Karpas-422 (cell line): ENCODE results near the gene INCA1. TPM values are rescaled to one million over a fixed set of nuclear protein-coding genes. Genes with fewer than 3 reads are reported as not detected.

Source experiments
- DNase-seq: peaks from one replicate; pipeline ENCODE4 v3.0.0-alpha.2; 2015
- H2AFZ ChIP-seq: fragments of 200-600 bp; sonication (generic); 2 replicates; pipeline ENCODE4 v1.6.1; 2014; ENCODE audit warnings: antibody characterized with exemption, low read length, mixed read lengths
- H3K27ac ChIP-seq: fragments of 200-600 bp; sonication (generic); 2 replicates; pipeline ENCODE4 v1.5.1; 2014; ENCODE audit warnings: mild to moderate bottlenecking, low read length, moderate library complexity
- H3K27me3 ChIP-seq: fragments of 200-600 bp; sonication (generic); 2 replicates; pipeline ENCODE4 v1.6.1; 2014; ENCODE audit warnings: low read length, mixed read lengths
- H3K36me3 ChIP-seq: fragments of 200-600 bp; sonication (generic); 2 replicates; pipeline ENCODE4 v1.6.1; 2014; ENCODE audit warnings: low read length, mixed read lengths; ENCODE audit not compliant: insufficient read depth
- H3K4me1 ChIP-seq: fragments of 200-600 bp; sonication (generic); 2 replicates; pipeline ENCODE4 v1.6.1; 2014; ENCODE audit warnings: mild to moderate bottlenecking, low read length, mixed read lengths
- H3K4me2 ChIP-seq: fragments of 200-600 bp; sonication (generic); 2 replicates; pipeline ENCODE4 v1.6.1; 2014; ENCODE audit warnings: low read length, low read depth, mild to moderate bottlenecking; ENCODE audit not compliant: poor library complexity, severe bottlenecking
- H3K4me3 ChIP-seq: fragments of 200-600 bp; sonication (generic); 2 replicates; pipeline ENCODE4 v1.5.1; 2014; ENCODE audit warnings: mild to moderate bottlenecking, antibody characterized with exemption, low read length, mixed read lengths
- H3K79me2 ChIP-seq: fragments of 200-600 bp; sonication (generic); 2 replicates; pipeline ENCODE4 v1.6.1; 2014; ENCODE audit warnings: mild to moderate bottlenecking, low read length, mixed read lengths
- H3K9ac ChIP-seq: fragments of 200-600 bp; sonication (generic); 2 replicates; pipeline ENCODE4 v1.6.0; 2014; ENCODE audit warnings: low read length
- H3K9me2 ChIP-seq: fragments of 200-600 bp; sonication (generic), shearing (Covaris generic); replicated peaks from 2 replicates; pipeline ENCODE4 v1.6.0; 2014; ENCODE audit warnings: mild to moderate bottlenecking, low read length, moderate library complexity; ENCODE audit not compliant: insufficient read depth
- H3K9me3 ChIP-seq: fragments of 300-700, 200-600 bp; sonication (generic); 2 replicates; pipeline ENCODE4 v1.6.1; 2014; ENCODE audit warnings: low read length, mixed read lengths
- H4K20me1 ChIP-seq: fragments of 200-600 bp; sonication (generic); 2 replicates; pipeline ENCODE4 v1.6.1; 2014; ENCODE audit warnings: mild to moderate bottlenecking, antibody characterized with exemption, low read length, low read depth; ENCODE audit not compliant: insufficient read depth
- total RNA-seq: library from RNA; depleted of rRNA; stranded (reverse); fragments of >200 nt; shearing (Covaris generic); gene quantifications from 2 replicates; pipeline ENCODE4 v1.2.3, GENCODE V29; 2014; ENCODE audit warnings: low replicate concordance

INCA1 gene
- total RNA-seq, 1 experiment from 2014 or later: not detected

- Histone ChIP-seq H3K79me2 (peaks cover 38% of the 10 kb centered on the region), H3K36me3 (peaks cover 21% of the 10 kb centered on the region), H3K27ac (peak overlapping the region; percentile 98), H3K9ac (peak overlapping the region; percentile 94), H3K4me2 (peak overlapping the region; percentile 98), H3K4me3 (peak overlapping the region; percentile 99), H3K9me2 (no peaks in the 10 kb centered on the region), H3K4me1 (peaks cover 45% of the 10 kb centered on the region), H3K9me3 (no peaks in the 10 kb centered on the region), H3K27me3 (no peaks in the 10 kb centered on the region), H4K20me1 (peaks cover 28% of the 10 kb centered on the region), H2AFZ (no peak overlapping the region)
- DNase-seq: peak; percentile 81
Measured at GRCh38 chr17:4950075-4950745, 47.1 kb downstream of the INCA1 start.

GRCh38 chr17:4949321-4950074, 47.8 kb downstream of the INCA1 start:
- DNase-seq: peak; percentile 91
- no peaks in the 10 kb centered on the region for H3K9me3 ChIP-seq
- H3K27ac ChIP-seq: peak overlapping the region; percentile 98
- H3K4me1 ChIP-seq: peaks cover 52% of the 10 kb centered on the region
- no peaks in the 10 kb centered on the region for H3K9me2 ChIP-seq
- no peaks in the 10 kb centered on the region for H3K27me3 ChIP-seq
- H3K9ac ChIP-seq: peak overlapping the region; percentile 94
- peak overlapping the region; percentile 99 for H3K4me3 ChIP-seq
- H3K4me2 ChIP-seq: peak overlapping the region; percentile 98
- H3K79me2 ChIP-seq: peaks cover 38% of the 10 kb centered on the region
- H3K36me3 ChIP-seq: peaks cover 21% of the 10 kb centered on the region
- H2AFZ ChIP-seq: 0 out of 2 replicates have a peak overlapping the region, but pooled peaks have one; percentile 57
- peaks cover 33% of the 10 kb centered on the region for H4K20me1 ChIP-seq

GRCh38 chr17:4948931-4949320, 48.4 kb downstream of the INCA1 start:
- Histone ChIP-seq H3K9me2 (no peaks in the 10 kb centered on the region), H2AFZ (no peak overlapping the region), H3K36me3 (peaks cover 21% of the 10 kb centered on the region), H3K27ac (peak overlapping the region; percentile 98), H4K20me1 (peaks cover 35% of the 10 kb centered on the region), H3K4me2 (peak overlapping the region; percentile 98), H3K9ac (peak overlapping the region; percentile 94), H3K27me3 (no peaks in the 10 kb centered on the region), H3K79me2 (peaks cover 38% of the 10 kb centered on the region), H3K4me3 (peak overlapping the region; percentile 99), H3K4me1 (peaks cover 58% of the 10 kb centered on the region), H3K9me3 (no peaks in the 10 kb centered on the region)
- DNase-seq: peak; percentile 96

GRCh38 chr17:4948166-4948930, 49.0 kb downstream of the INCA1 start, which contains the start of gene PFN1:
Gene PFN1 (minus strand): TSS chr17:4948530. CDS start chr17:4948394, 136 bp downstream.
- no peaks in the 10 kb centered on the region for H3K9me2 ChIP-seq
- H3K4me1 ChIP-seq: peaks cover 63% of the 10 kb centered on the region
- no peaks in the 10 kb centered on the region for H3K9me3 ChIP-seq
- H3K27ac ChIP-seq: peak within 1 kb of the TSS; percentile 98
- H3K79me2 ChIP-seq: peaks cover 38% of the 10 kb centered on the region
- H3K4me3 ChIP-seq: peak within 1 kb of the TSS; percentile 99
- peaks cover 24% of the 10 kb centered on the region for H3K36me3 ChIP-seq
- DNase-seq: peak; percentile 98
- H3K9ac ChIP-seq: peak within 1 kb of the TSS; percentile 100
- no peaks in the 10 kb centered on the region for H3K27me3 ChIP-seq
- peak within 1 kb of the TSS; percentile 98 for H3K4me2 ChIP-seq
- no peak within 1 kb of the TSS for H2AFZ ChIP-seq
- H4K20me1 ChIP-seq: peaks cover 35% of the 10 kb centered on the region

GRCh38 chr17:4947411-4948165, 49.7 kb downstream of the INCA1 start:
- H3K9me3 ChIP-seq: no peaks in the 10 kb centered on the region
- DNase-seq: peak; percentile 84
- no peaks in the 10 kb centered on the region for H3K27me3 ChIP-seq
- H4K20me1 ChIP-seq: peaks cover 35% of the 10 kb centered on the region
- peak overlapping the region; percentile 98 for H3K27ac ChIP-seq
- no peak overlapping the region for H2AFZ ChIP-seq
- H3K79me2 ChIP-seq: peaks cover 43% of the 10 kb centered on the region
- peaks cover 31% of the 10 kb centered on the region for H3K36me3 ChIP-seq
- H3K4me3 ChIP-seq: peak overlapping the region; percentile 99
- H3K4me2 ChIP-seq: peak overlapping the region; percentile 98
- H3K4me1 ChIP-seq: peaks cover 71% of the 10 kb centered on the region
- no peaks in the 10 kb centered on the region for H3K9me2 ChIP-seq
- peak overlapping the region; percentile 100 for H3K9ac ChIP-seq

GRCh38 chr17:4947010-4947410, 50.3 kb downstream of the INCA1 start:
- Histone ChIP-seq H3K9me2 (no peaks in the 10 kb centered on the region), H3K79me2 (peaks cover 49% of the 10 kb centered on the region), H4K20me1 (peaks cover 35% of the 10 kb centered on the region), H3K9me3 (no peaks in the 10 kb centered on the region), H2AFZ (no peak overlapping the region), H3K27ac (peak overlapping the region; percentile 98), H3K27me3 (no peaks in the 10 kb centered on the region), H3K4me3 (peak overlapping the region; percentile 99), H3K4me1 (peaks cover 77% of the 10 kb centered on the region), H3K9ac (peak overlapping the region; percentile 100), H3K4me2 (peak overlapping the region; percentile 98), H3K36me3 (peaks cover 35% of the 10 kb centered on the region)
- no peak for DNase-seq

GRCh38 chr17:4946312-4946976, 50.9 kb downstream of the INCA1 start:
- Histone ChIP-seq H4K20me1 (peaks cover 35% of the 10 kb centered on the region), H3K9me2 (no peaks in the 10 kb centered on the region), H3K4me2 (peak overlapping the region; percentile 98), H3K79me2 (peaks cover 55% of the 10 kb centered on the region), H3K9me3 (no peaks in the 10 kb centered on the region), H3K27ac (peak overlapping the region; percentile 98), H3K36me3 (peaks cover 35% of the 10 kb centered on the region), H3K9ac (peak overlapping the region; percentile 100), H3K4me1 (peaks cover 78% of the 10 kb centered on the region), H2AFZ (no peak overlapping the region), H3K27me3 (no peaks in the 10 kb centered on the region), H3K4me3 (peak overlapping the region; percentile 99)
- no peak for DNase-seq
